IPS-15b (cell line): ENCODE data around the gene ACOXL.

Source experiments
- H3K27me3 ChIP-seq: one replicate; pipeline ENCODE4 v1.6.1; 2013; ENCODE audit warnings: low read length; ENCODE audit not compliant: control insufficient read depth, insufficient read depth
- H3K36me3 ChIP-seq: one replicate; pipeline ENCODE4 v1.6.1; 2013; ENCODE audit warnings: low read length; ENCODE audit not compliant: control insufficient read depth, insufficient read depth
- H3K4me1 ChIP-seq: one replicate; pipeline ENCODE4 v1.6.1; 2013; ENCODE audit warnings: mild to moderate bottlenecking, low read length; ENCODE audit not compliant: control insufficient read depth, insufficient read depth
- H3K4me3 ChIP-seq: one replicate; pipeline ENCODE4 v1.5.1; 2013; ENCODE audit warnings: low read depth, low read length
- H3K9ac ChIP-seq: one replicate; pipeline ENCODE4 v1.6.1; 2013; ENCODE audit warnings: low read depth, mild to moderate bottlenecking, low read length
- H3K9me3 ChIP-seq: one replicate; pipeline ENCODE4 v1.6.1; 2013; ENCODE audit warnings: mild to moderate bottlenecking, low read length; ENCODE audit not compliant: control insufficient read depth, insufficient read depth

Gene ACOXL

DNA sequence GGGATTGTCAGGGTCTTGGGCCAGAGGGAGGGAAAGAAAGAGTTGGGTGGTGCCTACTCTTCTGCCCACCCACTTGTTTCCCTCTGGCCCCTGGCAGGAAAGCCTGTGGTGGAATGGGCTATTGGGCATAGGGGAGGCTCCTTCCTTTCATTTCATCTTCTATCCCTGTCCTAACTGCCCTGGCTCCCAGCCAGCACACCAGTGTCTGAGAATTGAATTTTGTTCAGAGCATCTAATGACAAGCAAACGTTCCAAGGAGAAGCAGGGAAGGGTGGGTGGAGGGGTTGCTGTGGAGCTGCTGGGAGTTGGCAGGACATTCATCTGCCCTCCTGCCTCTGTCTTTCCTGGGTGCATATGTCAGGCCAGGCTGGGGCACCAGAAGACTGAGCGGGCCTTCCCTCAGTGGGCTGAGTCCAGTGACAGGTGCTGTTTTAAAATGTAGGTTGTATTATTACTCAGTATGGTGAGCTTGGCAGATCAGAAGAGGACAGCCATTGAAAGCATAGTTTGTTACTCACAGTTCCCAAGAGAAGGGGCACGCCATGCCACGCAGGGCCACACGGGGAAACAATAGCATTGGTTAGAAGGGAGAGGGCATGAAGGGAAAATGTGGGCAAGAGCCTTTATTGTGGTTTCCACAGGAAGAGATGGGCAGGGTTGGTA, 171.9 kb downstream of the ACOXL start:
- Histone ChIP-seq H3K27me3 (no peaks in the 10 kb centered on the region), H3K4me3 (no peak overlapping the region), H3K9me3 (no peaks in the 10 kb centered on the region), H3K9ac (no peak overlapping the region), H3K36me3 (peaks cover 4% of the 10 kb centered on the region), H3K4me1 (peaks cover 7% of the 10 kb centered on the region)

DNA sequence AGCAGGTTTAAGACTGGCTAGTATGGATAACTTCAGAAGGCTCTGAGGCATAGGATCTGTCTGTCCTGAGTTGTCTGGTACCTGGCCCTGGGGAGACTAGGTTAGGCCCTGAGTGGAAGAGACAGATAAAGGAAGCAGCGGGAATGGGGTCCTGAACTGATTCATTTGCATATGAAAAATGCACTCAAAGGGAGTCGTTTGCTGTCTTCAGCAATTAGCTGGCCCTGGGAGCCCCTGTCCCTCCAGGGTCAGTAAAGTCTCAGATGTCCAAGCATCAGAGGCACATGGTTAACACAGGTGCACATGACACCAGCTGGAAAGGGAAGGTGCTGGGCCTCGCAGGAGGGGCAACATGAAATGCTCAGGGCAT, 172.4 kb downstream of the ACOXL start:
- Histone ChIP-seq H3K4me3 (no peak overlapping the region), H3K9me3 (no peaks in the 10 kb centered on the region), H3K27me3 (no peaks in the 10 kb centered on the region), H3K36me3 (peaks cover 4% of the 10 kb centered on the region), H3K9ac (no peak overlapping the region), H3K4me1 (peaks cover 7% of the 10 kb centered on the region)

DNA sequence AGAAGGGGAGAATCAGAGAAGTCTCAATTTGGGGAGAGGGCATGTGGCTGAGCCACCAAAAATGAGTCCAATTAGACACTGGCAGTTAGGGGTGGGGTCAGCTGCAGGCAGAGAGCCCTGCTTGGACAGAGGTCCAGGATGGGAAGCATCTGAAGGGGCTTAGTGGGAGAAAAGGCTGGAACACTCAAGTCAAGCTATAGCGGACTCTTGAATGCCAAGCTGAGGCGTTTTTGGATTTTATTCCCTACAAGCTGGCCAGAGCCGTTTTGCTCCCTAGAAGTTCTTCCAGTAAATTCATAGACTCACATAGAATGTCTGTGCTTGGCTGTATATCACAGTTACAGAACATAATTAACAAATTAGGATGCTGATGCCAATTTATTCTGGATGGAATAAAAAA, 172.8 kb downstream of the ACOXL start:
- Histone ChIP-seq H3K4me3 (no peak overlapping the region), H3K9me3 (no peaks in the 10 kb centered on the region), H3K27me3 (no peaks in the 10 kb centered on the region), H3K9ac (no peak overlapping the region), H3K36me3 (peaks cover 4% of the 10 kb centered on the region), H3K4me1 (peaks cover 7% of the 10 kb centered on the region)

DNA sequence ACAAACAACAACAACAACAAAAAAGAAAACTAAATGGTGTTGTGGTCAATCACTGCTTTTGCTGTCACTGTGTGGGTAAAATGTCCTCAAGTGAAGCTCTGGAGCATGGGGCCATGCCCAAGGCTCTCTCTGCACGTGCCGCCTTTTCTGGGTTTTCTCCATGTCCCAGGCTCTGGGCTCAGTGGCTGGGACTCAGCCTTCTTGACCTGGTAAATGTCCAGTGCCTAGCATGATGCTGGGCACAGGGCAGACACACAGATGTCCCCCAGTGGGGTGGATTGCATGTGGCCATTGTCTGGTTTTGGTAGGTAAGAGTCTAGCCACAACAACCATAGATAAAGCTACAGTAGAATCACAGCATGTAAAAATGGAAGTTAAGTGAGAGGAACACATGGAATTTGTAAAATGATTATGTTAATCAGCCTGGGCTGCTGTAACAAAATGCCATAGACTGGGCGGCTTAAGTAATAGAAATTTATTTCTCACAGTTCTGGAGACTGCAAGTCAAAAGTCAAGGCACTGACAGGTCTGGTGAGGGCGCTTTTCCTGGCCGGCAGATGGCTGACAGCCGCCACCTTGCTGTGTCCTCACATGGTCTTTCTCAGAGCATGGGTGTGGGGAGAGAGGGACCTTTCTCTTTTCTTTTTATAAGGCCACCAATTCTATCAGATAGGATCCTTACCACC, 174.4 kb downstream of the ACOXL start:
- H3K36me3 ChIP-seq: peaks cover 4% of the 10 kb centered on the region
- peaks cover 7% of the 10 kb centered on the region for H3K4me1 ChIP-seq
- no peak overlapping the region for H3K4me3 ChIP-seq
- no peaks in the 10 kb centered on the region for H3K9me3 ChIP-seq
- no peak overlapping the region for H3K9ac ChIP-seq
- H3K27me3 ChIP-seq: no peaks in the 10 kb centered on the region

DNA sequence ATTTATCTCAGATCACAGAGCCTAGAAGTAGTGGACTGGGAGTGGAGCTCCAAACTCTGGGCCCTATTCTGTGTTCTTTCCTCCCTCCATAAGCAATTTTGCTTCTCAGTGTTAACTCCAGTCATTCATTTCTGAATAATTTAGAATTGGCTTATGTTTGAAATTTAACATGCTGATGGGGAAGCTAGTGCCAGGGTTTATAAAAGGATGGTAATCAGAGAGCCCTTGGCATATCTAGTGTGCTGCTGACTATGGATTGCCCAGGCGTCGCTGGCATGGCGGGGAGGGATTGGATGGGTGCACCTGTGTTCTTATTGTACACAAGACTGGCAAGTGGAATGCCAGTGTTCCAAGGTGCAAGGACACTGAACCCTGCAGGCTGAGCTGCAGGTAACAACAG, 177.1 kb downstream of the ACOXL start:
- no peak overlapping the region for H3K4me3 ChIP-seq
- H3K4me1 ChIP-seq: peaks cover 6% of the 10 kb centered on the region
- no peaks in the 10 kb centered on the region for H3K36me3 ChIP-seq
- no peaks in the 10 kb centered on the region for H3K27me3 ChIP-seq
- H3K9me3 ChIP-seq: no peaks in the 10 kb centered on the region
- no peak overlapping the region for H3K9ac ChIP-seq

DNA sequence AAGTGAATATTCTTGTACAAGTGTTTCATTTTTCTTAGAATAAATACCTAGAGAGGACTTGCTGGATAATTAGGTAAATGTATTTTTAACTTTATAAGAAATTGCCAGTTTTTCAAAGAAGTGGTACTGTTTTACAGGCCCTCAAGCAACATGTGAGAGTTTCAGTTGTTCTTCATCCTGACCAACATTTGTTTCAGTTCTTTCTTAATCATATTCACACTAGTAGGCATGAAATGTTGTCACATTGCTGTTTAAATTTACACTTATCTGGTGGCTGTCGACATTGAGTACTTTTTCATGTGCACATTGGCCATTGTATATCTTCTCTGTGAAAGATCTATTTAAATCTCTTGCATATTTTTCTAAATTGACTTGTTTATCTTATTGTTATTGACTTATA, 178.1 kb downstream of the ACOXL start:
- Histone ChIP-seq H3K27me3 (no peaks in the 10 kb centered on the region), H3K9me3 (no peaks in the 10 kb centered on the region), H3K4me1 (no peaks in the 10 kb centered on the region), H3K9ac (no peak overlapping the region), H3K36me3 (no peaks in the 10 kb centered on the region), H3K4me3 (no peak overlapping the region)

DNA sequence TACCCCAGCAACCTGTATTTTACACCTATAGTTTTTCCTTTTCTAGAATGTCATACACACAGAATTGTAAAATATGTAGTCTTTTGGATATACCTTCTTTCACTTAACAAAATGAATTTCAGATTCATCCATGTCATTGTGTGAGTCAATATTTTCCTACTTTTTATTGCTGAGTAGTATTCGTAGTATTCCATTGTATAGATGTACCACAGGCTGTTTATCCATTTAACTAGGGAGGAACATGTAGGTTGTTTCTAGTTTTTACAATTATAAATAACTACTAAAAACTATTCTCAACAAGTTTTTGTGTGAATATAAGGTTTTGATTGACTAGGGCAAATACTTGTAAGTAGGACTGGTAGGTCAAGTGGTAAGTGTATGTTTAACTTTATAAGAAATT, 187.4 kb downstream of the ACOXL start:
- no peaks in the 10 kb centered on the region for H3K9me3 ChIP-seq
- no peaks in the 10 kb centered on the region for H3K36me3 ChIP-seq
- H3K4me1 ChIP-seq: no peaks in the 10 kb centered on the region
- H3K27me3 ChIP-seq: no peaks in the 10 kb centered on the region
- no peak overlapping the region for H3K9ac ChIP-seq
- no peak overlapping the region for H3K4me3 ChIP-seq

DNA sequence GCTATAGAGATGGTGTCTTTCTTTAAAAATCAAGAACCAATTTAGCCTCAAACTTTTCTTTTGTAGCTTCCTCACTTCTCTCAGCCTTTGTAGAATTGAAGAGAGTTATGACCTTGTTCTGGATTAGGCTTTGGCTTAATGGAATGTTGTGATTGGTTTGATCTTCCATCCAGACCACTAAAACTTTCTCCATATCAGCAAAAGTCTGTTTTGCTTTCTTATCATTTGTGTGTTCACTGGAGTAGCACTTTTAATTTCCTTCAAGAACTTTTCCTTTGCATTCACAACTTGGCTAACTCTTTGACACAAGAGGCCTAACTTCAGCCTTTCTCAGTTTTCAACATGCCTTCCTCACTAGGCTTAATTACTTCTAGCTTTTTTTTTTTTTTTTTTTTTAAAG, 193.1 kb downstream of the ACOXL start:
- Histone ChIP-seq H3K36me3 (no peaks in the 10 kb centered on the region), H3K9me3 (peaks cover 5% of the 10 kb centered on the region), H3K4me1 (no peaks in the 10 kb centered on the region), H3K4me3 (no peak overlapping the region), H3K27me3 (no peaks in the 10 kb centered on the region), H3K9ac (no peak overlapping the region)

DNA sequence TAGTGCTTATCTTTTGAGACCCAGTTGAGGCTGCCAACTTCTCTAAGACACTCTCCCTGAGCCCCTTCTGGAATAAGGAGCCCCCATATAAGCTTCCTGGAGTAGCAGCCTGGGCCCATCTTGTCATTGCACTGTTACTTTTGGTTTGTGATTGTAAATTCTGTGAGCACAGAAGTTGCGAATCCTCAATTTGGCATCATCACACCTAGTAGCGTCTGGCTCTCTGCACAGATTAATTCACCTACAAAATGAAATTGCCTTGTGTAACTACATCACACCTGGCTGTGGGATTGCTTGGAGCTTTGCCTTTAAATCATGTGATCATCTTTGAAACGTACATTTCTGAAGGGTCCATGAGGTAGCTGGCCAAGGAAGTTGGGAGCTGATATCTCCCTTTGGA, 195.2 kb downstream of the ACOXL start:
- no peak overlapping the region for H3K9ac ChIP-seq
- H3K36me3 ChIP-seq: no peaks in the 10 kb centered on the region

DNA sequence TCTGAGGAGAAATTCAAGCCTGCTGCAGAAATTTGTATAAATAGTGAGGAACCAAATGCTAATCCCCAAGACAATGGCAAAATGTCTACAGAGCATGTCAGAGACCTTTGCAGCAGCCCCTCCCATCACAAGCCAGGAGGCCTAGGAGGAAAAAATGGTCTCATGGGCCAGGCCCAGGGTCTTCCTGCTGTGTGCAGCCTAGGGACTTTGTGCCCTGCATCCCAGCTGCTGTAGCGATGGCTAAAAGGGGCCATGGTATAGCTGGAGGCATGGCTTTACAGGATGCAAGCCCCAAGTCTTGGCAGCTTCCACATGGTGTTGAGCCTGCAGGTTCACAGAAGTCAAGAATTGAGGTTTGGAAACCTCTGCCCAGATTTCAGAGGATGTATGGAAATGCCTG, 197.2 kb downstream of the ACOXL start:
- H3K9ac ChIP-seq: no peak overlapping the region
- peaks cover 5% of the 10 kb centered on the region for H3K9me3 ChIP-seq
- H3K27me3 ChIP-seq: no peaks in the 10 kb centered on the region
- no peaks in the 10 kb centered on the region for H3K4me1 ChIP-seq
- no peak overlapping the region for H3K4me3 ChIP-seq
- peaks cover 6% of the 10 kb centered on the region for H3K36me3 ChIP-seq

More for the DNA sequence above, 195.2 kb downstream of the ACOXL start:
- no peaks in the 10 kb centered on the region for H3K4me1 ChIP-seq
- H3K4me3 ChIP-seq: no peak overlapping the region
- peaks cover 5% of the 10 kb centered on the region for H3K9me3 ChIP-seq
- H3K27me3 ChIP-seq: no peaks in the 10 kb centered on the region

DNA sequence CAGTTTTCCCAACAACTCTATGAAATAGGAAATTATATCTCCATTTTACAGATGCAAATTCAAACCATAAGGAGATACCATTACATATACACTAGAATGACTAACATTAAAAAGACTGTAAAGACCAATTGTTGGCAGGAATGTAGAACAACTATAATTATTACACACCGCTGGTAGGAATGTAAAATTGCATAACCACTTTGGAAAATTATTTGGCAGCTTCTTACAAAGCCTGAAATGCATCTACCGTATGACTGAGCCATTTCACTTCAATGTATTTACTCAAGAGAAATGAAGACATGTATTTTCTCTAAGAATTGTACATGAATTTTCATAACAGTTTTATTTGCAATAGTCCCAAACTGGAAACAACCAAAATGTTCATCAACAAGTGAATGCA, 199.3 kb downstream of the ACOXL start:
- Histone ChIP-seq H3K27me3 (no peaks in the 10 kb centered on the region), H3K36me3 (peaks cover 10% of the 10 kb centered on the region), H3K9ac (no peak overlapping the region), H3K4me1 (no peaks in the 10 kb centered on the region), H3K4me3 (no peak overlapping the region), H3K9me3 (peaks cover 5% of the 10 kb centered on the region)

DNA sequence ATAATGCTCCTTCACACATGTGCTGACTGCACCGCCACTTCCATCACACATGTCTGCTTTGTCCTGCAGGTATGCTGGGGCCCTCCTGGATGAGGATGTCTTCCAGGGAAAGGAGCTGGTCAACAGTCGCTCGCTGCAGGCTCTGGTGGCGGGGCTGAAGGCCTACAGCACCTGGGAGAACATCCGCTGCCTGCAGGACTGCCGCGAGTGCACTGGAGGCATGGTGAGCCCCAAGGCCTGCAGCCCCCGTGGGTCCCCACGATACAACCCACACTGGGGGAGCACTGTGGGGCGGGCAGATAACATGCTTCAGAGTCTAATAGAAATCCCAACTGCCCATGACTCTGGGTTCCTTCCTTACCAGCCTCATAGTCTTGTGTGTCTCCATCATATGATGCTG, 201.0 kb downstream of the ACOXL start:
- Histone ChIP-seq H3K36me3 (peaks cover 10% of the 10 kb centered on the region), H3K9me3 (no peaks in the 10 kb centered on the region), H3K4me1 (no peaks in the 10 kb centered on the region), H3K4me3 (no peak overlapping the region), H3K9ac (no peak overlapping the region), H3K27me3 (no peaks in the 10 kb centered on the region)
